NB4 (cell line): ENCODE data around the gene NMD3.

ENCODE experiments used
- CTCF ChIP-seq: IDR thresholded peaks from one replicate; pipeline ENCODE4 v1.5.1; 2012; ENCODE audit warnings: low read depth, low read length
- MAX ChIP-seq: IDR thresholded peaks from 2 replicates; pipeline ENCODE4 v1.6.1; 2011; ENCODE audit warnings: low read depth, low read length
- MYC ChIP-seq: IDR thresholded peaks from 2 replicates; pipeline ENCODE4 v1.6.1; 2011; ENCODE audit warnings: low read depth, low read length
- POLR2A ChIP-seq: IDR thresholded peaks from 2 replicates; pipeline ENCODE4 v1.6.1; 2011; ENCODE audit warnings: mild to moderate bottlenecking; ENCODE audit not compliant: insufficient read length; ENCODE audit errors: extremely low read depth

DNA sequence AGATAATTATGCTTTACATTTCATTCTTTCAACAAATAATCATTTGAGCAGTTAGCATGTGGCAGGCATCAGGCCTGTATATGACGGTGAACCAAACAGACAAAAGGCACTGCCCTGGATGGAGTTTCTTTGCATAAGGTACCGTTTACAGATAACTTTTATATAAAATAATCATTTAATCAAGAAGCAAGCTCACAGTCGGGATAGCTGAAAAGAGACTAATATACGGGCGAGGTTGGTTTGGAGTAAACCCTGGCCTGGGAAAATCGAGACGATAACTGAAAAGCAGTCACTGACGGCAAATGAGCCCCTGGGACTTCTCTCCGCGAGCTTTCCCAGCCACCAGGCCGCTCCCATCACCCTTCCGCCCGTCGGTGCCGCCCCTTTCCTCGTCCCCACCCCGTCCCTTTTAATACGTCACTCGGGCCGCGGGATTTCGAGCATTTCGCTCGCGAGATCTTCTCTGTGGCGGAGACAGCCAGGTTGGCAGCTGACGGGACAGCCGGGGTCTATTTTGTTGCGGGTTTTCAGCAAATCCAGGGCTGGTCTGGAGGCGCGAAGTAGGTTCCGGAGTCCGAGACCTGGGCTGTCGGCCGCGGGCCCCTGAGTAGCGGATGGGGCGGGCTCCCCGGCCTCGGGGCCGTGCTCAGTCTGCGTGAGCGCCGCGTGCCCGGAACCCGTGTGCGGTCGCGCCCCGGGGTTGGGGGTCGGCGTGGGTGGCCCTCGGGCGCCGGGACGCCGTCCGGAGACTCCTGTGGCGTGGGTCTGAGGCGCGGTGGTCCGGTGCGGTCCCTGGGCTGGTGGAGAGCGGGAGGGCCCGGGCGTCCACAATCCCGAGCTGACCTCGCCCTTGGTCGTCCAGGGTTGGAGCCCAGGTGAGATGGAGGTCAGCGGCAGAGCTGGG, at the start of gene NMD3:
- no peak for TF ChIP-seq CTCF
- peak; percentile 85 for TF ChIP-seq POLR2A
- TF ChIP-seq MYC, result 0 out of 2 replicates have a peak, but pooled peaks have one; percentile 13
- TF ChIP-seq MAX, result no peak; the same call in 1 of the 2 replicates
